ENCODE measurements around the gene ID2. TPM values are rescaled to one million over a fixed set of nuclear protein-coding genes. Genes with fewer than 3 reads are reported as not detected.
A peak's percentile ranks its signal among the peaks of the same experiment; 100 is the strongest.

Gene ID2
- total and polyA plus RNA-seq, 2 donors (not counting 1 experiment from before 2014, with no cell fraction given) = 15.0 to 25.9 TPM

- no peak overlapping the region for H3K4me3 Mint-ChIP-seq
- H3K9me3 Mint-ChIP-seq (ENCODE audit: insufficient read depth) = peaks cover 3% of the 10 kb centered on the region
- Histone ChIP-seq H2AFZ (ENCODE audit: insufficient read depth, low read depth, low read length, poor library complexity, severe bottlenecking) (no peak overlapping the region), H3K9me3 (ENCODE audit: control extremely low read depth in 1 of 3, control insufficient read depth in 2 of 3, insufficient read depth in 1 of 3, low read length in 2 of 3) (peaks cover 5 to 60% (median 21%) of the 10 kb centered on the region in 3 donors), H3K4me1 (ENCODE audit: control insufficient read depth in 2 of 2, insufficient read depth in 2 of 2, low read length in 2 of 2) (peaks cover 25 to 39% of the 10 kb centered on the region in 2 donors), H3K4me3 (ENCODE audit: control extremely low read depth in 1 of 5, extremely low read depth in 1 of 5, insufficient read depth in 1 of 5, low read depth in 2 of 5, low read length in 4 of 5) (no peak overlapping the region), H4K20me1 (ENCODE audit: control insufficient read depth, insufficient read depth, low read length, poor library complexity, severe bottlenecking) (no peaks in the 10 kb centered on the region), H3K9ac (ENCODE audit: low read length) (no peak overlapping the region), H3K27ac (ENCODE audit: low read length in 2 of 2) (no peak overlapping the region), H3K36me3 (replicated peaks in 1 of 2; ENCODE audit: control extremely low read depth in 1 of 2, control insufficient read depth in 1 of 2, extremely low read depth in 1 of 2, insufficient read depth in 2 of 2, low read length in 1 of 2) (no peaks in the 10 kb centered on the region), H3K4me2 (replicated peaks; ENCODE audit: low read depth, low read length, poor library complexity, severe bottlenecking) (no peak overlapping the region), H3K79me2 (ENCODE audit: control insufficient read depth, insufficient read depth, low read length) (no peaks in the 10 kb centered on the region), H3K27me3 (replicated peaks in 1 of 4; ENCODE audit: control extremely low read depth in 1 of 4, control insufficient read depth in 3 of 4, insufficient read depth in 4 of 4, low read length in 3 of 4) (peaks cover 2 to 79% (median 47%) of the 10 kb centered on the region in 4 experiments)
- TF ChIP-seq EZH2 (IDR thresholded peaks at IDR 0.05; ENCODE audit: borderline replicate concordance, insufficient read depth, low read depth, low read length, poor library complexity, severe bottlenecking) (no peak), CTCF (IDR thresholded peaks at IDR 0.05) (no peak)
- peaks cover 65% of the 10 kb centered on the region for H3K27me3 Mint-ChIP-seq
- intact Hi-C loops (cut with micrococcal nuclease) = no loop called here
- 29% methylated on average over 51 of the region's 51 CpGs for WGBS (ENCODE audit: insufficient coverage)
- no peak overlapping the region for H3K27ac Mint-ChIP-seq
- DNase-seq = no peak
- CTCF ChIA-PET = no interaction called here
- POLR2A ChIA-PET = no interaction called here
- peaks cover 26% of the 10 kb centered on the region for H3K4me1 Mint-ChIP-seq
- ATAC-seq (ENCODE audit: low read depth) = no peak
Observed at GRCh38 chr2:8676191-8676920, 5.5 kb upstream of the ID2 start.

DNA sequence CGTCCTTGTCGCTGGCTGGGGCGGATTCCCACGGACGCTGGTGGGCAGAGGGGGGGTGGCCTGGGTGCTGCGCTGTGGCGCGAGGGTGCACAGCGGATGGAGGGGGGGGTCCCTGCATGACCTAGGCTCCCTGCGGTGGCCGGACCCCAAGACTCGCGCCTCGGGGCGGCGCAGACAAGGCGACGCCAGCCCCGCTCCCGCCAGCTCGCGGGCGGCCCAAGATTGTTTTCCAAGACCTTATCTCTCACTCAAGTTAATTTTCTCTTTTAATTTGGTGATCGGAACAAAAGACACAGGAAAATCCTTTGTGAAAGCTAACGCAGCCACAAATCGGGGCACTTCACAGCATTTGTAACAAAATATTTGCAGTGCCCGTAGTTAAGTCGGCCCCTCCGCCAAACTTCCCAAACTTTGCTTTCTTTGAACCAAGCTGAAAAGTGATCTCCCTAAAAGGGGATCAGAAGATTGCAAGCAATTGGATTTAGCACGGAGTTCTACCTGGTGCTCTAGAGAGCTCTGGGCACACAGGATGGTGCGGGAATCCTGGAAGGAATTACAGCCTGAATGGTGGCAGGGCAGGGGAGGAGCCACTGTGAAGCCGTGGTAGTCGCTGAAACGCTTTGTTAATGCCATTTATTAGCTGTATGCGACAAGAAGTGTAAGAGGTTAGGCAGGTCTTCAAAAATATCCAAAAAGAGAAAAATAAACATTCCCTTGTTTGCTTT lies 4.8 kb upstream of the ID2 start:
- no peak overlapping the region for H3K27ac ChIP-seq (ENCODE audit: low read length in 2 of 2)
- POLR2A ChIA-PET = no interaction called here
- H4K20me1 ChIP-seq (ENCODE audit: control insufficient read depth, insufficient read depth, low read length, poor library complexity, severe bottlenecking) = no peaks in the 10 kb centered on the region
- H3K4me2 ChIP-seq (replicated peaks; ENCODE audit: low read depth, low read length, poor library complexity, severe bottlenecking) = no peak overlapping the region
- Mint-ChIP-seq H3K27me3 (peaks cover 63% of the 10 kb centered on the region), H3K4me3 (no peak overlapping the region), H3K27ac (no peak overlapping the region), H3K4me1 (peaks cover 30% of the 10 kb centered on the region), H3K9me3 (ENCODE audit: insufficient read depth) (peaks cover 3% of the 10 kb centered on the region)
- no peak overlapping the region for H2AFZ ChIP-seq (ENCODE audit: insufficient read depth, low read depth, low read length, poor library complexity, severe bottlenecking)
- ATAC-seq (ENCODE audit: low read depth) = no peak
- no peaks in the 10 kb centered on the region for H3K36me3 ChIP-seq (replicated peaks in 1 of 2; ENCODE audit: control extremely low read depth in 1 of 2, control insufficient read depth in 1 of 2, extremely low read depth in 1 of 2, insufficient read depth in 2 of 2, low read length in 1 of 2)
- H3K9ac ChIP-seq (ENCODE audit: low read length) = no peak overlapping the region
- 19% methylated on average over 28 of the region's 35 CpGs for WGBS (ENCODE audit: insufficient coverage)
- peaks cover 29 to 42% of the 10 kb centered on the region in 2 donors for H3K4me1 ChIP-seq (ENCODE audit: control insufficient read depth in 2 of 2, insufficient read depth in 2 of 2, low read length in 2 of 2)
- DNase-seq = peak; percentile 32
- peaks cover 2 to 76% (median 49%) of the 10 kb centered on the region in 4 experiments for H3K27me3 ChIP-seq (replicated peaks in 1 of 4; ENCODE audit: control extremely low read depth in 1 of 4, control insufficient read depth in 3 of 4, insufficient read depth in 4 of 4, low read length in 3 of 4)
- TF ChIP-seq EZH2 (IDR thresholded peaks at IDR 0.05; ENCODE audit: borderline replicate concordance, insufficient read depth, low read depth, low read length, poor library complexity, severe bottlenecking) = no peak
- TF ChIP-seq CTCF (IDR thresholded peaks at IDR 0.05) = no peak
- no peaks in the 10 kb centered on the region for H3K79me2 ChIP-seq (ENCODE audit: control insufficient read depth, insufficient read depth, low read length)
- CTCF ChIA-PET = no interaction called here
- intact Hi-C loops (cut with micrococcal nuclease) = no loop called here
- H3K9me3 ChIP-seq (ENCODE audit: control extremely low read depth in 1 of 3, control insufficient read depth in 2 of 3, insufficient read depth in 1 of 3, low read length in 2 of 3) = peaks cover 5 to 65% (median 21%) of the 10 kb centered on the region in 3 donors
- no peak overlapping the region for H3K4me3 ChIP-seq (ENCODE audit: control extremely low read depth in 1 of 5, extremely low read depth in 1 of 5, insufficient read depth in 1 of 5, low read depth in 2 of 5, low read length in 4 of 5)

All from B cell (primary cell).